ENCODE measurements around the gene BRSK2. TPM values are rescaled to one million over a fixed set of nuclear protein-coding genes. Genes with fewer than 3 reads are reported as not detected.

BRSK2 gene
- total and polyA plus RNA-seq, 4 donors, result 0.35 to 0.56 (median 0.52) TPM

GRCh38 chr11:1504138-1504537 is 114.4 kb downstream of the BRSK2 start:
- Histone ChIP-seq H3K9me3 (ENCODE audit: control insufficient read depth in 4 of 4, insufficient read depth in 3 of 4, low read length in 3 of 4) (no peaks in the 10 kb centered on the region), H3K4me3 (no peak overlapping the region), H3K36me3 (ENCODE audit: control insufficient read depth in 4 of 4, insufficient read depth in 4 of 4, low read length in 4 of 4) (peaks cover 0 to 4% (median 0%) of the 10 kb centered on the region in 4 donors), H3K4me1 (ENCODE audit: control insufficient read depth in 5 of 5, insufficient read depth in 5 of 5, low read length in 5 of 5) (peaks cover 0 to 55% (median 24%) of the 10 kb centered on the region in 5 donors), H3K27ac (ENCODE audit: low read depth in 1 of 2, low read length in 1 of 2) (peak overlapping the region in 1 of 2 donors; percentile 17), H3K27me3 (ENCODE audit: control insufficient read depth in 3 of 3, insufficient read depth in 3 of 3, low read length in 2 of 3) (no peaks in the 10 kb centered on the region), H3K9ac (ENCODE audit: insufficient read depth in 1 of 2, low read length in 2 of 2) (no peak overlapping the region)
- 69 to 79% methylated on average over 9 of the region's 9 CpGs for WGBS, 2 donors
- DNase-seq (no peak), ATAC-seq (ENCODE audit: insufficient read depth, low FRiP score) (no peak)
- no peak for TF ChIP-seq CTCF (IDR thresholded peaks at IDR 0.05; ENCODE audit: control extremely low read depth, extremely low read depth)

- Histone ChIP-seq H3K4me1 (ENCODE audit: control insufficient read depth in 5 of 5, insufficient read depth in 5 of 5, low read length in 5 of 5) (peaks cover 0 to 56% (median 29%) of the 10 kb centered on the region in 5 donors), H3K27me3 (ENCODE audit: control insufficient read depth in 3 of 3, insufficient read depth in 3 of 3, low read length in 2 of 3) (no peaks in the 10 kb centered on the region), H3K27ac (ENCODE audit: low read depth in 1 of 2, low read length in 1 of 2) (no peak overlapping the region), H3K36me3 (ENCODE audit: control insufficient read depth in 4 of 4, insufficient read depth in 4 of 4, low read length in 4 of 4) (peaks cover 0 to 3% (median 0%) of the 10 kb centered on the region in 4 donors), H3K9me3 (ENCODE audit: control insufficient read depth in 4 of 4, insufficient read depth in 3 of 4, low read length in 3 of 4) (no peaks in the 10 kb centered on the region), H3K4me3 (no peak overlapping the region), H3K9ac (ENCODE audit: insufficient read depth in 1 of 2, low read length in 2 of 2) (no peak overlapping the region)
- TF ChIP-seq CTCF (IDR thresholded peaks at IDR 0.05; ENCODE audit: control extremely low read depth, extremely low read depth), result no peak
- no peak for DNase-seq
- no peak for ATAC-seq (ENCODE audit: insufficient read depth, low FRiP score)
- WGBS, 2 donors, result 95 to 96% methylated on average over 28 of the region's 28 CpGs
Observed at GRCh38 chr11:1504581-1505290, 115.0 kb downstream of the BRSK2 start.

GRCh38 chr11:1505480-1505879 is 115.7 kb downstream of the BRSK2 start:
- TF ChIP-seq CTCF (IDR thresholded peaks at IDR 0.05; ENCODE audit: control extremely low read depth, extremely low read depth), result no peak
- Histone ChIP-seq H3K4me1 (ENCODE audit: control insufficient read depth in 5 of 5, insufficient read depth in 5 of 5, low read length in 5 of 5) (peaks cover 0 to 54% (median 32%) of the 10 kb centered on the region in 5 donors), H3K9me3 (ENCODE audit: control insufficient read depth in 4 of 4, insufficient read depth in 3 of 4, low read length in 3 of 4) (no peaks in the 10 kb centered on the region), H3K27ac (ENCODE audit: low read depth in 1 of 2, low read length in 1 of 2) (no peak overlapping the region), H3K4me3 (no peak overlapping the region), H3K27me3 (ENCODE audit: control insufficient read depth in 3 of 3, insufficient read depth in 3 of 3, low read length in 2 of 3) (no peaks in the 10 kb centered on the region), H3K36me3 (ENCODE audit: control insufficient read depth in 4 of 4, insufficient read depth in 4 of 4, low read length in 4 of 4) (peaks cover 0 to 2% (median 0%) of the 10 kb centered on the region in 4 donors), H3K9ac (ENCODE audit: insufficient read depth in 1 of 2, low read length in 2 of 2) (no peak overlapping the region)
- WGBS, 2 donors, result 74 to 81% methylated on average over 11 of the region's 11 CpGs
- ATAC-seq (ENCODE audit: insufficient read depth, low FRiP score), result no peak
- DNase-seq, result no peak

Data from lung (tissue), 12 donors.